ENCODE data around the gene PPP1R26.
"Not testable (repeated sequence)": the region's sequence is repeated elsewhere in the genome, so short reads cannot be mapped to it uniquely, and the experiment has no call there.

The PPP1R26 gene

DNA sequence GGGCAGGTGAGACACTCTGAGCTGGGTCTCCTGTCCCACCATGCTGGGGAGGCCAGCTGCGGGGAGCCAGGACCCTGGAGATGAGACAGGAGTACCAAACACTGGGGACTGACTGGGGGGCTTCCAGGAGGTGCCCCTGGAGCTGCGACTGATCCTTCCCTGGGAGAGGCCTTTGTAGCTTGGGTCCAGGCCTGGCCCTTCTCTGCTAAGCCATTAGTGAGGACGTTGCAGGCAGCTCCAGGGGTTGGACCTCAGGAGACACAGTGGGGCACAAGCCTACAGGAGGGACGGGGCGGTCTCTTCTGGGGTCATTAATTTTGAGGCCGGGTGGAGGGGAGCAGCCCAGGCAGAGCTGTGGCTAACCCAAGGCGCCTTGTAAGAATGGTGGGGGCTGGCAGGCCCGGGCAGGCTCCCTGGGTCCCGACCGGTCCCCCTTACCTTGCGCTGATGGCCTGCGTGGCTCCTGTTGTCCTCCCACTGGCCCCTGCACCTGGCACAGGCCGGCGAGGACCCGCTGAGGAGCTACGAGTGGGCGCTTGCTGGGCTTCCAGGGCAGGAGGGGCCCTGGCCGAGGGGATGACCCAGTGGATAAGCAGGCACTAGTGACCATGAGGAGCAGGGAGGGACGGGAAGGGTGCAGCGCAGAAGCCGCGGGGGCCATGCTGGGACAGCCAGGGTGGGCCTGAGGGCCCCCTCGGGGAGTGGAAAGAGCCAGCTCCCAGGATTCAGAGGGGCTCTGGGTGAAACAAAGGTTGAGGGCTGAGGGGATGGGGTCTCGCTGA is 26.0 kb downstream of the PPP1R26 start:
- no peak for DNase-seq (ENCODE audit: low read depth)

DNA sequence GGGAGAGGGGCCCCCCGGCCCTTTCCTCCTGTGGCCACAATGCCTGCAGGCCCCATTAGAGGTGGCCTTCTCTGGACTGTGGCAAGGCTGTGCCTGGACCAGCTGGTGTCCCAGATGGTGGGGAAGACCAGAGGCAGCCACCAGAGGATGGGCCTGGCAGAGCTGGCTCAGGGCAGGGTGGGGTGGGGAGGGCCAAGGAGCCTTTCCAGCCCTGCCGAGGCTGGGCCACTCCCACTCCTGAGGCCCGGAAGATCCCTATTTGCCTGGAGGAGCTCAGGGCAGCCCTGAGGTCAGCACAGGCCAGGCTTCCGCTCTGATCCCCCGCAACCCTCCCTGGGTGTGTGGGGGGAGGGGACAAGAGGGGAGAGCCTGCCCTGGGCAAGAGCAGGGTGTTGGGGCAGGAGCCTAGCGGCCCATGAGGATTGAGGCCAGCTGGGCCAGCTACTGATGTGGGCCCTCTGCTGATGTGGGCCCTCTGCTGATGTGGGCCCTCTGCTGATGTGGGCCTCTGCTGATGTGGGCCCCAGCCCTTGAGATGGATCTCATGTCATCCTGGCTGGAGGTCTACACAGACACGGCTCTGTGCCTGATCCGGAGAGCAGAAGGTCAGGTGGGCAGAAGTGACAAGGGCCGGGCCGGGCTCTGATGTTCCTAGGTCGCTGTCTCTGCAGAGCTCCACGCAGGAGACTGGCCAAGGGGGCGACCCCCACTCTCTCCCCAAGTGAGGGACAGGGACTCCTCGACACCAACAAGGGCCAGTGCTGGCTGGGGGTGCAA is 26.9 kb downstream of the PPP1R26 start:
- no peak for DNase-seq (ENCODE audit: low read depth)

DNA sequence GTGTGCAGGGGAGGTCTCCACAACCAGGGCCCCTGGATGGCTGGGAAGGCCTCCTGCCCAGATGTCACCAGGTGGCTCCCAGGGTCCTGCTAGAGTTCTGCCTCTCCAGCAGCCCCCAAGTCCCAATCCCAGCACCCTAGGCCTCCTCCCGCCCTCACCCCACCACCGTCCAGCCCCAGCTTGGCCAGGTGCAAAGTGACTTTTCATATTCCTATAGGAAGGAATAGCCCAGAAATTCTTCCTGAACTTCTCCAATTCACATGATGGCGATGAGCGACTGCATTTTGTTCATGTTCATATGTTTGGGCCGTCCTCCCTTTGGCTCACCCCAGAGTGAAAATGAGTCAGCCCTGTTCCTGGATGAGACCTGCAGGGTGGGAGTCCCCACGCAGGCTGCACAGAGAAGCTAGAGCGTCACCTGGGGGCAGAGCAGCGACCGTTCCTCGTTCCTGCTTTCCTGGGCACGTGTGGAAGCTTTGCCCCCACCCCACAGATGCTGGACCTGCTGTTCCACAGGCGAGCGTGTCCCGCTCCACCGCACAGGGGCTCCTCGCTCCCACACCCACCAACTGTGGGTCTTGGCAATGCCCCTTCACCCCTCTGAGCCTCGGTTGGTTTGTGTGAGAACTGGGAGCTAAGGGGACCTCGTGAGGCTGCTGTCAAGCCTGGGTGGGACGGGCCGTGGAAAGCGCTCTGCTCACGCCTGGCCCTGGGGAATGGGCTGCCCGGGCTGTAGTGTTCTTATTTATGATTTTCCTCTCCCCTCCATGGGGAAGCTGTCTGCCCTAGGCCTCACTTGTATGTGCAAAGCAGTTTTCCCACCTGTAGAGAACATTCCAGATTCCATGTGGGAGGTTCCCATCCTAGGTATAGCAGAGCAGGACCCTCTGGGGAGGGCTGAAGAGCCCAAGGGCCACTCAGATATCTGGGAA is 27.8 kb downstream of the PPP1R26 start:
- DNase-seq (ENCODE audit: low read depth), result no peak

DNA sequence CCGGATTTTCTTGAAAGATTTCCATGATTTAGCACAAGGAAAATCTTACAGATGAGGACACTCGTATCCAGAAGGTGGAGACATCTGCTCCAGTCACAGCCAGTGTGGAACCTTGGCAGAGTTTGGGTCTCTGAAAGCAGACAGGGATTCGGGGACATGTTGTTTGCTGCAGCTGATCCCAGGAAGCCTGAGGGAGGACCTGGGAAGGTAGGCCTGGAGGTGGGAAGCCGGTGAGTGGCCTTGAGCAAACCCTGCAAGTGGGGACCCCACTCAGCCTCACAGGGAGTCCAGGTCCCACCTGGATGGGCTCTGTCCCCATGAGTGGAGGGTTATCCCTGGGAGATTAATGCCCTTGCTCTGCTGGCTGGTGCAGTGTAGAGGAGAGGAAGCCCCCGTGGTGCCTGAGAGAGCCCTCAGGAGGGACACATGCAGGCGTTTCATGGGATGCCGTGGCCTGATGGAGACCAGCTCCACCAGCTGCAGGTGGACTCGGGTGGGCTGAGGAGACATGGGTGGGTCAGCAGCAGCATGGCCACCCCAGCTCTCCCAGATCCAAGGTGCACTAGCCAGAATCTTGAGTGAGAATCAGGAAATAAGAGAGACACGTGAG is 28.7 kb downstream of the PPP1R26 start:
- DNase-seq (ENCODE audit: low read depth), result no peak

DNA sequence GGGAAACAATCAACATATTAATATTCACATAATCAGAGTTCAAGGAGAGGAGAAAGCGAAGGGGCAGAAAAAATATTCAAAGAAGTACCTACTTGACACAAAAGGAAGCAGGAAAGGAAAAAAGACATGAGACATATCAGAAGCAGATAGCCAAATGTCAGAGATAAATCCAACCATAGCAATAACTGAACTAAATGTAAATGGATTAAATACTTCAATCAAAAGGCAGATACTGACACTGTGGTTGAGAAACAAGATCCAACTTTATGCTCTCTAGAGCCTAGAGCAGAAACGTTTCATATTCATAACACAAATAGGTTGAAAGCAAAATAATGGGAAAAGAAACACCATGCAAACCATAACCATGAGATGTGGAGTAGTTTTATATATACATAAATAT is 29.9 kb downstream of the PPP1R26 start:
- DNase-seq (ENCODE audit: low read depth), result no peak

DNA sequence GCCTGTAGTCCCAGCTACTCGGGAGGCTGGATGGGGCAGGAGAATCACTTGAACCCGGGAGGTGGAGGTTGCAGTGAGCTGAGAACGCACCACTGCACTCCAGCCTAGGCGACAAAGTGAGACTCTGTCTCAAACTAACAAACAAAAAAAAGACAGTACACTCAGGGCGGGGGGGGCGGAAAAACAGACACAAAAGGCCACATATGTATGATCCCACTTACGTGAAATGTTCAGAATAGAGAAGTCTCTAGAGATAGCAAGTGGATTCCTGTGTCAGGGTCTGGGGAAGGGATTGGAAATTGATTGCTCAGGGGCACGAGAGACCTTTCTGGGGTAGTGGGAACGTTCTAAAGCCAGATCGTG is 32.6 kb downstream of the PPP1R26 start:
- DNase-seq (ENCODE audit: low read depth), result no peak

DNA sequence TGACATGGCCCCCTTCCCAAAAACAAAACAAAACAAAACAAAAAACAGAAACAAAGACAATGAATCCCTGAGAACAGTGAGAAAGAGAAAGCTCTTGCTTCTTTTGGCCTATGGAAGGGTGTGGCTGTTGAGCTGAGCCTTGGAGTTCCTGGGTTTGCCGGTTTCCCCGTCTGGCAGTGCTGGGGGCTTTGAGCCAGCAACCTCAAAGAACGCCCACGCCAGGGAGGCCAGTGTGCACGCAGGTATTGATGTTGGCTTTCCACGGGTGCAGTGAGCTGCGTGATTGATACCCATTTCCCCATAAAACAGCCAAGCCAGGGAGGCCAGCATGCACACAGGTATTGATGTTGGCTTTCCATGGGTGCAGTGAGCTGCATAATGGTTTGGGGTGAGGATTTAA is 33.3 kb downstream of the PPP1R26 start:
- DNase-seq (ENCODE audit: low read depth), result no peak

DNA sequence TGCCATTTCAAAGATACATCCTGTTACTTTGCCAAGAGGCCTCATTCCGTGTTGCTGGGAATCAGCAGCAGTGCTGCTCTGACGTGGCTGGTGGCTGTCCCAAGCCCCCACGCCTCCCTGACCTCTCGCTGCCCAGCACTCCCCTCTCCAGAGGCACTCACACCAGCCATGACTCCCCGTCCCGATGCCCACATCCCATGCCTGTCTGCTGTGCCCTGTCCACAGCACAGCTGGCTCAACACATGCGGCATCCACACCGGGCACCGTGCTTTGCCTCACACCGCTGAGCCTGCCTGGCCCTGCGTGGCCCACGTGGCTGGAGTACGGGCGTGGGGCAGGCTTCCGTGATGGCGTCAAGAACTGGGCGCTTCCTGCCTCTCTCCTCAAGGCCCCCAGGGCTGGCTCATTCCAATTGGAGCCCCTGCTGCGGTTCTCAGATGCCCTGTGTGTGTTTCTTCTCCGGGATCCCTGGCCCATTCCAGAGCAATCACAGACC is 33.8 kb downstream of the PPP1R26 start:
- DNase-seq (ENCODE audit: low read depth), result no peak

DNA sequence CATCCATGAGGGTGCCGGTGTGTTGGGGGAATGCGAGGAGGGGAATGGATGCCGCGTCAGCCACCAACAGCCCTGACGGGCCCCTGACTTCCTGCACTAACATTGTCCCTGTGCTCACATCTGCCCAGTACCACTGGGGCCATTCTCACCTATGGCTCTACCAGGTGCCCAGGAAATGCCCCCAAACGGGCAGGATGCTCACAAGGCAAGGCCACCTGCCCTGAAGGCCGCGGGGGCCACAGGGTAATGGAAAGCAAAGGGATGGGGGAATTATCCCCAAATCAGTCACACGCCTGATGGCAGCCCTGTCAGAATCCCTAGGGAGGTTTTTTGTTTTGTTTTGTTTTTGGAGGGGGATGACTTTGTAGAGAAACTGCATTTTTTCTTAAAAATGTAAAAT is 34.3 kb downstream of the PPP1R26 start:
- DNase-seq (ENCODE audit: low read depth), result not testable (repeated sequence)

DNA sequence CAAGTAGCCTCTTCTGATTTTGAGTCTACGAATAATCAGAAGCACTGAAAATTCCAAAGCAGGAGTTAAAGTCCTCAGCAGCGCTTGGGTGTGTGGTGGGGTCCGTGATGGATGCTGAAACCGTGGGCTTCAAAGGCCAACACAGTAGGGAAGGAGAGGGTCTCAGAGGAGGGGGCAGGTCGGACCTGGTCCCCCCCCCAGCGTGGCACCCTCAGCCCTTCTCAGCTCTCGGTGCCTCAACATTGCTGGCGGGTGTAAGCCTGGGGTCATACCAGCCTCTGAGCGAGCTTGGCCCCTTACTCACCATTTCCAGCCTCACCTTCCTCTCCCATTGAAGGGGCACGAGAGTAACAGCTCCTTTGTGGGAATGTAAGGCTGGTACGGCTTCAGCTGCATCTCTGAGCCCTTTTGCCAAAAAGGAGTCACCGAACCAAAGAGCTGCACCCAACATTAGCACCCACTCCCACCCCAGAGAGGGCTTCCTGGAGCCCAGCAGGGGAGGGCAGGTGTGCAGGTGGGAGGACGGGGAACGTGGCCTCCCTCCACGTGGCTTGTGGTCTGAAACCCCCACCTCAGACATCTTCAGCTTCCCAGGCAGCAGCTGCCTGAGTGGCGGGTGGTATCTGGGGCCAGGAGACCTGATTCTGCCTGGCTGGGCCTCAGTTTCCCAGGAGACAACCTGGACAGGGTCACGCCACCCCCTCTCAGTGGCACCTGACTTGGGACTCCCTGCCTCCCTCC is 34.9 kb downstream of the PPP1R26 start:
- no peak for DNase-seq (ENCODE audit: low read depth)

DNA sequence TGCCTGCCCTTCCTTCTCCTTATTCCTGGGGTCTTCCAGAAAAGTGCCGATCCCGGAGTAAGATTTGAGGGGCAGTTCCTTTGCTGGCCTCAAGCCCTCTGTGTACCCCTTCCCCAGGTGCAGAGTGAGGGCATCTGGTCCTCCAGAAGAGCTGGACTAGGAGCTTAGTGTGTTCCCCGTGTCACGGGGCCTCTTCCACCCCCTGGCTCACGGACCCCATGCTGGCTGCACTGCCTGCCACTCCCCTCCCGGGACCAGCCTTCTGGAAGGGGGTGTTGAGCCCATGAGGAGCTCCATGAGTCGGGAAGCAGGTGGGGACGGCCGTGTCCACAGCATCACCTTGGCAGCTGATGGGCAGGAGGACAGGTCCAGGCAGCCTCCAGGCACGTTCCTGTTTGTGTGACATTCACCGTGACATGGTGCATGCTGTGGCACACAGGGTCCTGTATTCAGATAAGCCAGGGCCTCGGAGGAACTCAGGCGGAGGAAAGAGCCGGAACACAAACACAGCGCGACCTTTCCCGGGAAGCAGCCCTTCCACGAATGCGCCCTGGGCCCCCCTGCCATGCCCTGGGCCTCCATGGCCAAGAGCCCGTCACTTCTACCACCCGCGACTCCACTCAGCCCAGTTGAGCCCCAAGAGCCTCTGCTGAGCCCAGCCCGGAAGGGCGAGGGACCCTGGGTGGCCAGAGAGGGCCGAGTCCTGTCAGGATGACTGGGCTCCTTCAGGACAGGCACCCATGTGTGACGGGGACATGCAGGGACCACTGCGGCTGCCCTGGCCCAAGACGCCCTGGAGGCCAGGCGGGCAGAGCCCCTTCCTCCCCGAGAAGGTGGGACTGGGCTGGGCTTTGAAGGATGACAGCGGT is 35.7 kb downstream of the PPP1R26 start:
- DNase-seq (ENCODE audit: low read depth), result no peak

DNA sequence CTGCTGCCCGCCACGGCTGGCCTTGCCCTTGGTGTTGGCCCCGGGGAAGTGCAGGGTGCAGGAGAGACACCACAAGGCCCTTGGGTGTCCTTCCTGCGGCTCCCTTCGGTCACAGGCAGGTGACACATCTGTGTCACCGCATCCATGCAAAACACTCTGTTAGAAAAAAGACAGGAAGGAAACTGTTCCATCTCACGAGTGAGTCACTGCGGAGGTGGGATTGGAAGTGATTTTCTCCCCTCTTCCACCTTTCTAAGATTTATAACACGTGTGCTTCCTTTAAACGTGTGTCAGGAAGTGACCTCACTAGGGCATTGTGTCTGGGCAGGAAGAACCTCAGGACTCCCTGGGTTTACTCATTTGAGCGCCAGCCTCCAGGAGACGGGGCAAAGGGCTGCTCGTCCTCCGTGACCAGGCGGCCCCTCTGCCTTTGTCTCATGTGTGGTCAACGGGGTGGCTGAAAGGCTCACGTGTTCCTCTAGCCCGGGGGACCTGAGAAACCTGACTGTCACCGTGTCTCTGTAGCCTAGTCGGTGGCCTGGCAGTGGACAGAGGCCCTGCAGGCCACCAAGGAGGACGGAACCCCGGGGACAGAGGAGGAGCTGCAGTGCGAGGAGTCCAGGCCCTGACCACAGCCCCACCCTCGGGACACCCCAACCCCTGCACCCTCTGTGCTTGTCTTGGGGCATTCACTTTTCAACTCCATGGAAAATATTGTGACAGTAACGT is 36.7 kb downstream of the PPP1R26 start:
- DNase-seq (ENCODE audit: low read depth), result no peak

DNA sequence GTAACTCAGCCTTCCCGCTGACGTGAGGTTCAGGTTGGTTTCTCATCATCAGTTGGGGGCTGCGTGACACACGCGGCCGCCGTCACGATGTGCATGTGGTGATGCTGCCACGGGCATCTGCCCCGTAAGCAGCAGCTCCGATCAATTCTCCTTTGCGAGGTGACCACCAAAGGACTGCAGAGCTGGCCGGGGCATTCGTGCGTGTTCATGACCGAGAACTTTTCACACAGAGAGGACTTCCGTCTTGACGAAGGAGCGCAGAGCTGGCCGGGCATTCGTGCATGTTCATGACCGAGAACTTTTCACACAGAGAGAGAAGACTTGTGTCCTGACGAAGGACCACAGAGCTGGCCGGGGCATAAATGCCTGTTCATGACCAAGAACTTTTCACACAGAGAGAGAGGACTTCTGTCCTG is 37.8 kb downstream of the PPP1R26 start:
- no peak for DNase-seq (ENCODE audit: low read depth)

DNA sequence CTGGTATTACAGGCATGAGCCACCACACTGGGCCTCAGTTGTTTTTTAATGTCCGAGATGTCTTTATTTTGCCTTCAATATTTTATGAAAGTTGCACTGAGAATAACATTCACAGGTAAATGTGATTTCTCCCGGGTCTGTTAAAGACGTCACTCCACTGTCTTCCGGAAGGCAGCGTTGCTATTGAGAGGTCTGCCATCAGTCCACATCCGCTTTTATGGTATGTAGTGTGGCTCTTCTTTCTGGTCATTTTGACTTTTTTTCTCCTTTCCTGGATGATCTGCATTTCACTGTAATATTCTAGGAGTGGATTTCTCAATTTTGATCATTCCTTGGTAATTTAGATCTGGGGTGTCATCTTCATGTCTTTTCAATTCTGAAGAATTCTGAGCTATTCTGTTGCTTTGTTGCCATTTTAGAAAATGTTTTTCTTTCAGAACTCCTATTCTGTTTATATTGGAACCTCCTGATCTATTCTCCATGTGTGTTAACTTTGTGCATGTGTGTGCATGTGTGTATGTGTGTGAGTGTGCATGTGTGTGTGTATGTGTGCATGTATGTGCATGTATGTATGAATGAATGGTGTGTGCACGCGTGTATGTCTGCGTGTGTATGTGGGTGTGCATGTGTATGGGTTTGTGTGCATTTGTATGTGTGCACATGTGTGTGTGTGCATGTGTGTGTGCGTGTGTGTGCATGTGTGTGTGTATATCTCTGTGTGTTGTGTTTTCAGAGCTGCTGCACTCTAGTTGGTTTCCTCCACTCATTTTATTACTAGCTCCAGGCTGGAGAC is 39.8 kb downstream of the PPP1R26 start:
- no peak for DNase-seq (ENCODE audit: low read depth)

DNA sequence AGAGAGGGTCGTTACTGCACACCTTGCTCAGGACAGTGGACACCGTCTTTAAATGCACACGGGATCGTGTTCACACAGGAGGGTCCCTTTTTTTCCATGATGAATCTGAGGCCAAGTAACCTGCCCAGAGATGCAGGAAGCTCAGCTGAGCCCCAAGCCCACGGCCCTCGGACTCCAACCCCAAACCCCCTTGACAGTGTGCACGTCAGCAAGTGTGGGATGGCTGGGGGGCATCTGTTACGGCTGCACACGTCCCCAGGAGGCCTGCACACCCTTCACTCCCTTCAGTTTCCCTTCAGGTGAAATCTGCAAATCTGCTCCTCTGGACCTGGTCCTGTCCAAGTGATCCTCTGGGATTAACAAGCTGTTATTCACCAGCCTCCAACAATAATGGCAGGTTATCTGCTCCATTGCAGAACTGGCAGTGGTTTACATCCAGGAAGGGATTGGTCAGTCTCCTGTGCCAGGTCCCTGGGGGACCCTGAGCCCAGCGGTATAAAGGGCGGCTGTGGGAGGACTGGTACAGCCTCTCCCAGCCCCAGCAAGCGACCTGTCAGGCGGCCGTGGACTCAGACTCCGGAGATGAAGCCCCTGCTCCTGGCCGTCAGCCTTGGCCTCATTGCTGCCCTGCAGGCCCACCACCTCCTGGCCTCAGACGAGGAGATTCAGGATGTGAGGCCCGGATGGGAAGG is 41.5 kb downstream of the PPP1R26 start, which contains the start of gene LCN1:
Gene LCN1, plus strand, starts transcription at position 525 of the 692 bp plus-strand sequence. Its CDS starts 58 bp downstream, at position 583.
- no peak for DNase-seq (ENCODE audit: low read depth)

DNA sequence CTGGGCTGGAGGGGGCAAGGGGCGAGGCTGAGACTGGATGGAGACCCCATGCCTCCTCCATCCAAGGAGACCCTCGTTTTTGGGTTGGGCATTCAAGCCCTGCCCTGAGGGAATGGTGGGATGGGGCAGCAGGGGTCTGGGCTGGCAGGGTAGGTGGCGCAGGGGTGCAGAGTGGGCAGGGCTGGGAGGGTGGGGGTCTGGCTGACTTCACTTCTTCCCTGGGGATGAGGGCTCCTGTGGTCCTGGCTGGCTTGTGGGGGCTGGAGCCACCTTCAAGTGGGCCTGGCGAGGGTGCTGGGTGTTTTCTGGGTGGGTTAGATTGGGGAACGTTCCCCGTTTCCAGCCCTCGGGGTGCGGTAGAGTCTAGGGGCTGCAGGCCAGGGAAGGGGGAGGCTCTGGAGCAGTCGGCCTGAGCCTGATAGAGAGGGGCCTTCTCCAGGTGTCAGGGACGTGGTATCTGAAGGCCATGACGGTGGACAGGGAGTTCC is 42.1 kb downstream of the PPP1R26 start:
- no peak for DNase-seq (ENCODE audit: low read depth)

DNA sequence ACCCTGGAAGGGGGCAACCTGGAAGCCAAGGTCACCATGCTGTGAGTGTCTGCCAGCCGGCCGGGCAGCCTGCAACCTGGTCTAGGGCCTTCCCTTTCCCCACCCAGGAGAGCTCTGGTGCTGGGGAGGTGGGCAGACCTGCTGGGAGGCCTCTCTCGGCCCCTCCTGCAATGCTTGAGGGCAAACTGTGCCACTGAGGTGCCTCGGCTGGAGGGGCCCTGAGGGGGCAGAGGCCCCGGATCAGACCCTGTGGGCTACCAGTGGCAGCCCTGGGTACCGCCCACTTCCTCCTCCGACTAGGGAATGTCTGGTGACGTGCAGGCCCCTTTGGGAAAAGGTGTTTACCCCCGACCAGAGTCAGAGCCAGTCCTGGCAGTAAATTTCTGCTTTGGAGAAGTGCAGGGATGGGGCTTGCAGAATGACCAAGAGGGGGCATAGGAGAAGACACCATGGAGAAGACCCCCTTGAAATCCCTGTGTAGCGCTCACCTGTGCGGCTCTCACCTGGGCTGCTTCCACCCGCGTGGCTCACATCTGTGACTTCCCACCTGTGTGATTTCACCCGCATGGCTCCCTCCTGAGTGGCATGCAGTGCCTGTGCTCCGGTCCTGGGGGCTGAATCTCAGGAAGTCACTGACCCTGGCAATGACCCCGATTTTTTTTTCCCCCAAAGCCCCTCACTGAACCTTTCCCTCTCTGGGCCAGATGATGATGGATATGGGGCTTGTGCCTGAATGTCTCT is 42.7 kb downstream of the PPP1R26 start:
- DNase-seq (ENCODE audit: low read depth), result no peak
